GM13977 (cell line): ENCODE results near the gene POLR2B.
"Not testable (repeated sequence)": the region's sequence is repeated elsewhere in the genome, so short reads cannot be mapped to it uniquely, and the experiment has no call there.

Experiments used
- DNase-seq: peaks from one replicate; pipeline ENCODE4 v3.0.0; 2012; ENCODE audit warnings: low spot score
- in situ Hi-C: fragments of 300-500 bp; cut with MboI; formaldehyde crosslinking; loops from one replicate; pipeline ENCODE4 v1.12.0; 2022; ENCODE audit warnings: low sequenced_read_pairs, low pct_unique_long_range_greater_than_20kb, mixed read lengths, inconsistent platforms; ENCODE audit not compliant: unreplicated experiment
- TF ChIP-seq, protein P1 (sequence below): IDR thresholded peaks from 2 replicates; pipeline ENCODE4 v1.5.1; 2012; ENCODE audit warnings: mild to moderate bottlenecking, control low read depth; ENCODE audit not compliant: insufficient read depth; ENCODE audit errors: extremely low read depth, missing control alignments

POLR2B gene

GRCh38 chr4:57044279-57044678, 65.6 kb downstream of the POLR2B start:
- in situ Hi-C loops, result no loop called here
- TF ChIP-seq, protein P1, sequence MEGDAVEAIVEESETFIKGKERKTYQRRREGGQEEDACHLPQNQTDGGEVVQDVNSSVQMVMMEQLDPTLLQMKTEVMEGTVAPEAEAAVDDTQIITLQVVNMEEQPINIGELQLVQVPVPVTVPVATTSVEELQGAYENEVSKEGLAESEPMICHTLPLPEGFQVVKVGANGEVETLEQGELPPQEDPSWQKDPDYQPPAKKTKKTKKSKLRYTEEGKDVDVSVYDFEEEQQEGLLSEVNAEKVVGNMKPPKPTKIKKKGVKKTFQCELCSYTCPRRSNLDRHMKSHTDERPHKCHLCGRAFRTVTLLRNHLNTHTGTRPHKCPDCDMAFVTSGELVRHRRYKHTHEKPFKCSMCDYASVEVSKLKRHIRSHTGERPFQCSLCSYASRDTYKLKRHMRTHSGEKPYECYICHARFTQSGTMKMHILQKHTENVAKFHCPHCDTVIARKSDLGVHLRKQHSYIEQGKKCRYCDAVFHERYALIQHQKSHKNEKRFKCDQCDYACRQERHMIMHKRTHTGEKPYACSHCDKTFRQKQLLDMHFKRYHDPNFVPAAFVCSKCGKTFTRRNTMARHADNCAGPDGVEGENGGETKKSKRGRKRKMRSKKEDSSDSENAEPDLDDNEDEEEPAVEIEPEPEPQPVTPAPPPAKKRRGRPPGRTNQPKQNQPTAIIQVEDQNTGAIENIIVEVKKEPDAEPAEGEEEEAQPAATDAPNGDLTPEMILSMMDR, result no peak
- DNase-seq, result no peak

GRCh38 chr4:57044996-57045395, 66.3 kb downstream of the POLR2B start:
- TF ChIP-seq, protein P1, result no peak
- DNase-seq, result no peak
- in situ Hi-C loops, result no loop called here

DNA sequence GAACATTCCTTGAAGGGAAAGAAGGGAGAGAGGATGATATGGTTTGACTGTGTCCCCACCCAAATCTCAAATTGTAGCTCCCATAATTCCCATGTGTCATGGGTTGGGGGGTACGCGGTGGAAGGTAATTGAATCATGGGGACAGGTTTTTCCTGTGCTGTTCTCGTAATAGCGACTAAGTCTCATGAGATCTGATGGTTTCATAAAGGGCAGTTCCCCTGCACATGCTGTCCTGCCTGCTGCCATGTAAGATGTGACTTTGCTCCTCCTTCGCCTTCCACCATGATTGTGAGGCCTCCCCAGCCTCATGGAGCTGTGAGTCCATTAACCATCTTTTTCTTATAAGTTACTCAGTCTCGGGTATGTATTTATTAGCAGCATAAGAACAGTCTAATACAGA, 68.3 kb downstream of the POLR2B start:
- DNase-seq, in situ Hi-C loops: not testable (repeated sequence)

GRCh38 chr4:57048590-57049304, 70.1 kb downstream of the POLR2B start:
- TF ChIP-seq, protein P1, result no peak
- in situ Hi-C loops, result no loop called here
- no peak for DNase-seq

- TF ChIP-seq, protein P1, result no peak
- in situ Hi-C loops, result no loop called here
- DNase-seq, result no peak
Measured at GRCh38 chr4:57051095-57051494, 72.4 kb downstream of the POLR2B start.

DNA sequence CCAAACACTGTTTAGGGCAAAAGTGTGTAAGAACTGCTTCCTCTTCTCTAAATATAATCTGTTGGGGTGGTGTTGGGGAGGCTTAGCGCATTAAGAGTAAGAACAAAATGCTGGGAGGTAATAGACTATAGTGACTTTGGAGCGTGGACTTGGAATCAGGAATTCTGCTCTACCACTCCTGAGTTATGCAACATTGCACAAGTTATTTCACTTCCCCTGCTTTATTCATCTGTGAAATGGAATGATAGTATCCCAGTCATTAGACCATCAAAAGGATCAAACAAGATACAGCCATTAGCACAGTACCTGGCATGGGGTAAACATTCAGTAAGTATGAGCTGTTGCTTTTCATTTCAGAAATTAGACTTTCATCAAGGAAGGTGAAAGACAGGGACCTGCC, 72.8 kb downstream of the POLR2B start:
- no peak for DNase-seq
- TF ChIP-seq, protein P1, result no peak
- in situ Hi-C loops, result no loop called here

DNA sequence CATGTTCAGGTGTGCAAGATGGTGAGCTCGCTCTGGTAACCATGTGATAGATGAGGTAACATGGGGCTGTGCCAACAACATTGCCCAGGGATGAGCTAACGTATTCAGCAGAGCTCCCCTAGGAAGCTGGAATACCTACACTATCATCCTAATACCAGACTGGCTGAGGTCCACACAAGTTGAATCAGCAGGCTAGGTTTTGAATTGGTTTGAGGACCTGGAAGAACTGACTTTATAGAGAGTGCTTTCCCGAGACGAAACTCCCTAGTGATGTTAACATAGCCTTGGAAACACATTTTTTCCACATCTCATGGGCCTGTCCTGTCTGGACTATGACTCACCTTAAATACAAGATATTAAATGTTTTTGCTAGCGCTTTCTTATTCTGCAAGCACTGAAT, 74.8 kb downstream of the POLR2B start:
- TF ChIP-seq, protein P1, result no peak
- in situ Hi-C loops, result no loop called here
- DNase-seq, result no peak
